IMR-90 (cell line): ENCODE data around the gene NRCAM. TPM values are rescaled to one million over a fixed set of nuclear protein-coding genes. Genes with fewer than 3 reads are reported as not detected.

Source experiments
- ATAC-seq: fragments of 200-7000 bp; cut with Tn5 transposase; 2 replicates; pipeline ENCODE4 v1.9.1; 2020; ENCODE audit warnings: low read depth, mild to moderate bottlenecking, moderate library complexity
- BruUV-seq: library from RNA; stranded (reverse); fragments of 400-500 nt; replicated peaks from 2 replicates; lab custom pipeline; 2021; lab: Mats Ljungman, UMichigan
- CTCF ChIA-PET: fragments of 300-600 bp; formaldehyde crosslinking; extraction: SDS; loops from one replicate; lab custom pipeline; 2021; ENCODE audit warnings: antibody characterized with exemption; lab: Yijun Ruan, JAX
- POLR2A ChIA-PET: fragments of 300-600 bp; sonication (Branson Sonifier 250); formaldehyde crosslinking; loops from one replicate; lab custom pipeline; 2022; ENCODE audit warnings: antibody characterized with exemption; ENCODE audit not compliant: unreplicated experiment; lab: Charles Lee
- DNase-seq: peaks from one replicate; pipeline ENCODE4 v3.0.0; 2013
- H2AFZ ChIP-seq: replicated peaks from 2 replicates; pipeline ENCODE3; 2013; ENCODE audit warnings: low read length, mild to moderate bottlenecking; ENCODE audit not compliant: poor library complexity
- H2AK5ac ChIP-seq: 2 replicates; pipeline ENCODE4 v1.6.1; 2013; ENCODE audit warnings: low read depth, low read length, inconsistent platforms
- H2AK9ac ChIP-seq: replicated peaks from 2 replicates; pipeline ENCODE3; 2013; ENCODE audit warnings: mild to moderate bottlenecking, low read depth, low read length, moderate library complexity; ENCODE audit not compliant: poor library complexity
- H2BK120ac ChIP-seq: 2 replicates; pipeline ENCODE4 v1.6.1; 2013; ENCODE audit warnings: low read depth, low read length, inconsistent platforms
- H2BK15ac ChIP-seq: 3 replicates; pipeline ENCODE4 v1.6.1; 2013; ENCODE audit warnings: low read depth, low read length, inconsistent platforms
- H2BK20ac ChIP-seq: 2 replicates; pipeline ENCODE4 v1.6.1; 2013; ENCODE audit warnings: low read depth, mild to moderate bottlenecking, inconsistent platforms, low read length, moderate library complexity
- H2BK5ac ChIP-seq: 2 replicates; pipeline ENCODE4 v1.6.1; 2013; ENCODE audit warnings: mild to moderate bottlenecking, low read depth, low read length, inconsistent platforms; ENCODE audit not compliant: poor library complexity, severe bottlenecking
- H3K14ac ChIP-seq: replicated peaks from 2 replicates; pipeline ENCODE4 v1.6.1; 2013; ENCODE audit warnings: low read depth, low read length, inconsistent platforms
- H3K18ac ChIP-seq: 2 replicates; pipeline ENCODE4 v1.6.1; 2013; ENCODE audit warnings: low read depth, low read length, control low read depth
- H3K23ac ChIP-seq: 2 replicates; pipeline ENCODE4 v1.6.1; 2013; ENCODE audit warnings: low read depth, low read length, inconsistent platforms
- H3K27ac ChIP-seq: 2 replicates; pipeline ENCODE4 v1.5.1; 2013; ENCODE audit warnings: mild to moderate bottlenecking, control low read depth, low read length; ENCODE audit not compliant: insufficient read depth
- H3K27me3 ChIP-seq: 2 replicates; pipeline ENCODE4 v1.6.1; 2013; ENCODE audit warnings: low read length; ENCODE audit not compliant: control insufficient read depth, insufficient read depth
- H3K36me3 ChIP-seq: 2 replicates; pipeline ENCODE4 v1.6.1; 2013; ENCODE audit warnings: low read length, mixed read lengths; ENCODE audit not compliant: control insufficient read depth, insufficient read depth
- H3K4ac ChIP-seq: 2 replicates; pipeline ENCODE4 v1.6.1; 2013; ENCODE audit warnings: low read depth, low read length, inconsistent platforms
- H3K4me1 ChIP-seq: 2 replicates; pipeline ENCODE4 v1.6.1; 2013; ENCODE audit warnings: low read length, mixed read lengths; ENCODE audit not compliant: control insufficient read depth, insufficient read depth
- H3K4me2 ChIP-seq: 2 replicates; pipeline ENCODE4 v1.6.1; 2013; ENCODE audit warnings: low read depth, mild to moderate bottlenecking, control low read depth, low read length, moderate library complexity
- H3K4me3 ChIP-seq: 2 replicates; pipeline ENCODE4 v1.5.1; 2013; ENCODE audit warnings: low read depth, mild to moderate bottlenecking, control low read depth, low read length, moderate library complexity; ENCODE audit not compliant: insufficient read depth
- H3K56ac ChIP-seq: 2 replicates; pipeline ENCODE4 v1.6.1; 2013; ENCODE audit warnings: low read length, inconsistent platforms; ENCODE audit not compliant: insufficient read depth; ENCODE audit errors: extremely low read depth
- H3K79me1 ChIP-seq, 2 experiments: 2 replicates each; pipeline ENCODE4 v1.6.1; 2013; ENCODE audit warnings: low read length in 2 of 2, inconsistent platforms in 1 of 2, low read depth in 1 of 2
- H3K9ac ChIP-seq: 2 replicates; pipeline ENCODE4 v1.6.1; 2013; ENCODE audit warnings: low read depth, low read length, control low read depth
- H3K9me1 ChIP-seq: 2 replicates; pipeline ENCODE4 v1.6.1; 2013; ENCODE audit warnings: low read length, inconsistent platforms; ENCODE audit not compliant: insufficient read depth
- H3K9me3 ChIP-seq: 2 replicates; pipeline ENCODE4 v1.6.1; 2013; ENCODE audit warnings: low read length; ENCODE audit not compliant: control insufficient read depth, insufficient read depth
- H4K20me1 ChIP-seq: 2 replicates; pipeline ENCODE4 v1.6.1; 2013; ENCODE audit warnings: low read length, inconsistent platforms; ENCODE audit not compliant: insufficient read depth
- H4K5ac ChIP-seq: 2 replicates; pipeline ENCODE4 v1.6.1; 2013; ENCODE audit warnings: mild to moderate bottlenecking, low read depth, low read length, control low read depth
- H4K8ac ChIP-seq, 2 experiments: 2 replicates each; pipeline ENCODE4 v1.6.1; 2013; ENCODE audit warnings: low read depth in 2 of 2, low read length in 2 of 2, control low read depth in 1 of 2, inconsistent platforms in 1 of 2
- H4K91ac ChIP-seq: 2 replicates; pipeline ENCODE4 v1.6.1; 2013; ENCODE audit warnings: low read depth, low read length, inconsistent platforms; ENCODE audit not compliant: insufficient read depth
- BHLHE40 ChIP-seq: fragments of 150-350 bp; IDR thresholded peaks from 2 replicates; pipeline ENCODE4 v1.6.1; 2016; ENCODE audit warnings: mild to moderate bottlenecking, low read depth, low read length
- CEBPB ChIP-seq: IDR thresholded peaks from 2 replicates; pipeline ENCODE4 v1.6.1; 2012; ENCODE audit warnings: low read depth, low read length, improper control_type of control experiment
- CHD1 ChIP-seq: IDR thresholded peaks from 2 replicates; pipeline ENCODE4 v1.6.1; 2012; ENCODE audit warnings: low read depth, low read length, improper control_type of control experiment
- ELK1 ChIP-seq: fragments of 150-350 bp; IDR thresholded peaks from 2 replicates; pipeline ENCODE4 v1.6.1; 2016; ENCODE audit warnings: low read depth, mild to moderate bottlenecking, low read length, moderate library complexity, borderline replicate concordance
- FOS ChIP-seq: fragments of 150-350 bp; IDR thresholded peaks from 2 replicates; pipeline ENCODE4 v1.6.1; 2016; ENCODE audit warnings: low read depth, low read length
- MAFK ChIP-seq: IDR thresholded peaks from 2 replicates; pipeline ENCODE4 v1.6.1; 2012; ENCODE audit warnings: low read depth, low read length, improper control_type of control experiment
- MAZ ChIP-seq: IDR thresholded peaks from 2 replicates; pipeline ENCODE4 v1.6.1; 2012; ENCODE audit warnings: low read depth, mild to moderate bottlenecking, low read length, improper control_type of control experiment, moderate library complexity, borderline replicate concordance
- MXI1 ChIP-seq: IDR thresholded peaks from 2 replicates; pipeline ENCODE4 v1.6.1; 2012; ENCODE audit warnings: low read depth, mild to moderate bottlenecking, low read length, moderate library complexity, borderline replicate concordance
- NFE2L2 ChIP-seq: fragments of 150-350 bp; IDR thresholded peaks from 2 replicates; pipeline ENCODE4 v1.6.1; 2016; ENCODE audit warnings: low read depth, mild to moderate bottlenecking, low read length
- POLR2A ChIP-seq: IDR thresholded peaks from 2 replicates; pipeline ENCODE4 v1.6.1; 2012; ENCODE audit warnings: mild to moderate bottlenecking, low read depth, low read length
- RAD21 ChIP-seq: IDR thresholded peaks from 2 replicates; pipeline ENCODE4 v1.6.1; 2012; ENCODE audit warnings: low read length, improper control_type of control experiment
- RCOR1 ChIP-seq: IDR thresholded peaks from 2 replicates; pipeline ENCODE4 v1.6.1; 2012; ENCODE audit warnings: mild to moderate bottlenecking, low read length, improper control_type of control experiment; ENCODE audit not compliant: insufficient replicate concordance
- RFX5 ChIP-seq: IDR thresholded peaks from 2 replicates; pipeline ENCODE4 v1.8.0; 2012; ENCODE audit warnings: low read depth, mild to moderate bottlenecking, low read length, moderate library complexity
- SMC3 ChIP-seq: fragments of 150-350 bp; IDR thresholded peaks from 2 replicates; pipeline ENCODE4 v1.6.1; 2016; ENCODE audit warnings: low read depth, mild to moderate bottlenecking, antibody characterized with exemption, low read length, moderate library complexity
- WGBS, 2 experiments: methylation state at CpG; one replicate each; pipeline versions ENCODE4 v1.1.5 to v1.1.7; 2013; ENCODE audit warnings: missing lambda C conversion rate in 2 of 2; ENCODE audit not compliant: insufficient read length in 1 of 2; ENCODE audit errors: extremely low coverage in 2 of 2; 5-methylcytosine and 5-hydroxymethylcytosine counted together
- dilution Hi-C: fragments of 300-500 bp; cut with HindIII; formaldehyde crosslinking; loops from one replicate; pipeline ENCODE4 v1.14.3; 2018; ENCODE audit warnings: low sequenced_read_pairs; ENCODE audit not compliant: unreplicated experiment
- in situ Hi-C: fragments of 300-500 bp; cut with MboI; formaldehyde crosslinking; loops from 3 replicates; pipeline ENCODE4 v1.14.3; 2019; ENCODE audit warnings: low sequenced_read_pairs, inconsistent platforms, mixed read lengths
- intact Hi-C: fragments of 100-400 bp; cut with micrococcal nuclease; formaldehyde crosslinking; loops from 2 replicates; pipeline ENCODE4 v1.10.0; 2022
- polyA plus RNA-seq, 3 experiments: library from polyadenylated mRNA; depleted of rRNA; stranded (reverse); fragments of >200 nt; gene quantifications; 2 replicates each; pipeline ENCODE4 v1.2.3, GENCODE V29; 2012; ENCODE audit warnings: low replicate concordance in 1 of 3
- total RNA-seq: library from RNA; depleted of rRNA; stranded (reverse); fragments of >200 nt; gene quantifications from 2 replicates; pipeline ENCODE4 v1.2.3, GENCODE V29; 2012
- TF ChIP-seq, protein P1 (sequence below): conservative IDR thresholded peaks from 2 replicates; pipeline ENCODE4 v1.5.1; 2012; ENCODE audit warnings: mild to moderate bottlenecking, low read depth, low read length, improper control_type of control experiment
- TF ChIP-seq, protein P2 (sequence below): fragments of 150-350 bp; IDR thresholded peaks from 2 replicates; pipeline ENCODE4 v1.6.1; 2017; ENCODE audit warnings: mild to moderate bottlenecking, antibody characterized with exemption, low read length, low read depth

Gene NRCAM
- total and polyA plus RNA-seq, 2 of the 4 experiments (the other 2 are of a cell fraction), result 0.46 to 1.1 TPM

- Histone ChIP-seq H3K4me1 (no peaks in the 10 kb centered on the region), H3K4me2 (no peak overlapping the region), H3K18ac (no peak overlapping the region), H3K9me3 (no peaks in the 10 kb centered on the region), H2AK5ac (no peak overlapping the region), H3K9ac (no peak overlapping the region), H4K91ac (no peak overlapping the region), H2BK20ac (no peak overlapping the region), H4K20me1 (no peaks in the 10 kb centered on the region), H4K8ac (no peak overlapping the region), H4K5ac (no peak overlapping the region), H3K4me3 (no peak overlapping the region), H3K4ac (no peak overlapping the region), H3K27ac (no peak overlapping the region), H3K14ac (no peak overlapping the region), H3K27me3 (no peaks in the 10 kb centered on the region), H2AFZ (no peak overlapping the region), H2BK5ac (no peak overlapping the region), H2BK120ac (no peak overlapping the region), H3K36me3 (no peaks in the 10 kb centered on the region), H3K56ac (no peak overlapping the region), H3K9me1 (no peaks in the 10 kb centered on the region), H2BK15ac (no peak overlapping the region), H2AK9ac (no peak overlapping the region), H3K79me1 (no peaks in the 10 kb centered on the region), H3K23ac (no peak overlapping the region)
- DNase-seq (no peak), ATAC-seq (no peak)
- ChIA-PET CTCF (no interaction called here), POLR2A (no interaction called here)
- intact Hi-C loops, result no loop called here
- in situ Hi-C loops, result no loop called here
- no peak for TF ChIP-seq SMC3
- TF ChIP-seq, protein P1, sequence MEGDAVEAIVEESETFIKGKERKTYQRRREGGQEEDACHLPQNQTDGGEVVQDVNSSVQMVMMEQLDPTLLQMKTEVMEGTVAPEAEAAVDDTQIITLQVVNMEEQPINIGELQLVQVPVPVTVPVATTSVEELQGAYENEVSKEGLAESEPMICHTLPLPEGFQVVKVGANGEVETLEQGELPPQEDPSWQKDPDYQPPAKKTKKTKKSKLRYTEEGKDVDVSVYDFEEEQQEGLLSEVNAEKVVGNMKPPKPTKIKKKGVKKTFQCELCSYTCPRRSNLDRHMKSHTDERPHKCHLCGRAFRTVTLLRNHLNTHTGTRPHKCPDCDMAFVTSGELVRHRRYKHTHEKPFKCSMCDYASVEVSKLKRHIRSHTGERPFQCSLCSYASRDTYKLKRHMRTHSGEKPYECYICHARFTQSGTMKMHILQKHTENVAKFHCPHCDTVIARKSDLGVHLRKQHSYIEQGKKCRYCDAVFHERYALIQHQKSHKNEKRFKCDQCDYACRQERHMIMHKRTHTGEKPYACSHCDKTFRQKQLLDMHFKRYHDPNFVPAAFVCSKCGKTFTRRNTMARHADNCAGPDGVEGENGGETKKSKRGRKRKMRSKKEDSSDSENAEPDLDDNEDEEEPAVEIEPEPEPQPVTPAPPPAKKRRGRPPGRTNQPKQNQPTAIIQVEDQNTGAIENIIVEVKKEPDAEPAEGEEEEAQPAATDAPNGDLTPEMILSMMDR, result no peak
- no peak for TF ChIP-seq ELK1
- no peak for TF ChIP-seq RFX5
- no peak for TF ChIP-seq POLR2A
- TF ChIP-seq MXI1, result no peak
- no peak for TF ChIP-seq CHD1
- no peak for TF ChIP-seq BHLHE40
- no peak for TF ChIP-seq MAFK
- no peak for TF ChIP-seq RAD21
- TF ChIP-seq MAZ, result no peak
- no peak for TF ChIP-seq RCOR1
- TF ChIP-seq, protein P2, sequence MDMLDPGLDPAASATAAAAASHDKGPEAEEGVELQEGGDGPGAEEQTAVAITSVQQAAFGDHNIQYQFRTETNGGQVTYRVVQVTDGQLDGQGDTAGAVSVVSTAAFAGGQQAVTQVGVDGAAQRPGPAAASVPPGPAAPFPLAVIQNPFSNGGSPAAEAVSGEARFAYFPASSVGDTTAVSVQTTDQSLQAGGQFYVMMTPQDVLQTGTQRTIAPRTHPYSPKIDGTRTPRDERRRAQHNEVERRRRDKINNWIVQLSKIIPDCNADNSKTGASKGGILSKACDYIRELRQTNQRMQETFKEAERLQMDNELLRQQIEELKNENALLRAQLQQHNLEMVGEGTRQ, result no peak
- no peak for TF ChIP-seq NFE2L2
- no peak for TF ChIP-seq FOS
- TF ChIP-seq CEBPB, result no peak
- dilution Hi-C loops, result no loop called here
- no TSS peak for BruUV-seq
- no CpG with 5 or more reads among the region's 3 CpGs for WGBS, 2 experiments
Measured at GRCh38 chr7:108332937-108333336, 123.3 kb downstream of the NRCAM start.
